ENCODE results near the gene CSPG4. TPM values are rescaled to one million over a fixed set of nuclear protein-coding genes. Genes with fewer than 3 reads are reported as not detected.

Gene CSPG4
- total RNA-seq, 1 donor from 2014 or later: 9.1 TPM

DNA sequence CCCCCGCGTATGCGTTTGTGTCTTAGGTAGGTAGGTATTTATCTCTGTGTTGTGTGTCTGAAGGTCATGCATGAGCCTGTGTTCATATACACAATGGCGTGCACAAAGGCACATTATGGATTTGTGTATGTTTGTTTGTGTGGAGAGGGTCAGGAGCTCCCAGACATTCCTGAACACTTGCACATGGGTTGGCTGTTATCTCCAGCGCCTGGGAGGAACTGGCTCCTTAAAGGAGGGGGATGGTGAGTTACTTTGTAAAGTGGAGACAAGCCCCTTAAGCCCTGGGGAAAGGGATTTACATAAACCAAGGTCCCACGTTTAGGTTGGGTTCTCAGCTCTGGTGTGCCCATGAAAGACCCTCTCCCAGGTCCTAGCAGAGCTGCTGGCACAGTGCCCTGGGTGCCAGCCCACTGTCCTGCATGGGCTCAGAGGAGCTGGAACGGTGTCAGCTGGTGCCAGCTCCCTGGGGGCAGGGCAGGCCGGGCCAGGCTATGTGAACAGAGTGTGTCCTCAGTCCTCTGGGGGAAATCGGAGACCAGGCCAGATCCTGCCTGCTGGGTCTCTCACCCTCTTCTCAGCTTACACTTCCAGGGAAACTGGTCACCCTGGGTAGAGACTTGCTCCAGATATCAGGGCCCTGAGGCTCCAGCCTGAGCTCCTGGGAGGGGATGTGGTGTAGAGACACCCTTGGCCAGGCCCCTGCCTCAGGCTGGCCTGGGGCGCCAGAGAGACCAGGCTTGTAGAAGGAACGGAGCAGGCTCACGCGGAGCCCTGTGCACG is 39.8 kb downstream of the CSPG4 start:
- DNase-seq: peak; percentile 53
- H3K4me3 ChIP-seq: peak overlapping the region; percentile 35
- intact Hi-C loops (cut with micrococcal nuclease): no loop called here

DNA sequence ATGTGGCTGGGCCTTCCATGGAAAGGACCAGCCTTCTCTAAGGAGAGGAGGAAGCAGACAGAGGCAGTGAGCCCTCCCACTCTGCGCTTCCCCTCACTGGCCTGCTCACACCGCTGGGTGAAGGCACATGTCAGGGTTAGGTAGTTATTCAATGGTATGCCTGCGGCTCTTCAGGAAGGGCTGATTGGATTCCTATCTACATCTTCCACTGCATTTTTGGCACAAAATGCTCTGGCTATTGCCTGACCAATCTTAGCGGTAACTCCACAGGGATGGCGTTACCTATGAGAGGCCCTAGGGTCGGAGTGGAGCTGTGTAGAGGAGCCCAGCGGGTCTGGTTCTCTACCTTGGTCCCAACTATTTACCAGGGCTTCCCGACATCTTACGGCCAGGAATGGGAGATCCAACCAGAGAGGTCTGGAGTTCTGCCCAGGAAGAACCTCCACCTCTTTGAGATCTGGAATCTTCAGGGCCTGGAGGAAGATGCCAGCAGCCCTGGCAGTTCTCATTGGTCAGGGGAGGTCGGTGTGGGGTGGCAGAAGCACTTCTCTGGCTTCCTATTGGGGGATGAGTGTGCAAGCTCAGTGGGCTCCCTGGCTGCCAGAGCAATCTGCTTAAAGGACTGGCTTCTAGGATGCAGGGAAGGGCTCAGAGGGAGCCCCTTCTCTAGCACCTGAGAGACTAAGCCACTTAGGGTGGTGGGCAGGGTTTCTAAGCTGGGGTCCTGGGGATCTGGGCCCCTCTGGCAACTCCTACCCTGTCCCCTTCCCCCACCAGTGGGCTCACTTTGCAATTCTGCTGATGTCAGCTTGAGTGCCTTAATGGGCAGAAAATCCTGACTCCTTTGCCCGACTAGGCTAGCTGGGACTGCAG is 40.7 kb downstream of the CSPG4 start:
- intact Hi-C loops (cut with micrococcal nuclease): no loop called here
- no peak for DNase-seq
- H3K9me3 ChIP-seq (replicated peaks): no peaks in the 10 kb centered on the region
- TF ChIP-seq, protein P1, sequence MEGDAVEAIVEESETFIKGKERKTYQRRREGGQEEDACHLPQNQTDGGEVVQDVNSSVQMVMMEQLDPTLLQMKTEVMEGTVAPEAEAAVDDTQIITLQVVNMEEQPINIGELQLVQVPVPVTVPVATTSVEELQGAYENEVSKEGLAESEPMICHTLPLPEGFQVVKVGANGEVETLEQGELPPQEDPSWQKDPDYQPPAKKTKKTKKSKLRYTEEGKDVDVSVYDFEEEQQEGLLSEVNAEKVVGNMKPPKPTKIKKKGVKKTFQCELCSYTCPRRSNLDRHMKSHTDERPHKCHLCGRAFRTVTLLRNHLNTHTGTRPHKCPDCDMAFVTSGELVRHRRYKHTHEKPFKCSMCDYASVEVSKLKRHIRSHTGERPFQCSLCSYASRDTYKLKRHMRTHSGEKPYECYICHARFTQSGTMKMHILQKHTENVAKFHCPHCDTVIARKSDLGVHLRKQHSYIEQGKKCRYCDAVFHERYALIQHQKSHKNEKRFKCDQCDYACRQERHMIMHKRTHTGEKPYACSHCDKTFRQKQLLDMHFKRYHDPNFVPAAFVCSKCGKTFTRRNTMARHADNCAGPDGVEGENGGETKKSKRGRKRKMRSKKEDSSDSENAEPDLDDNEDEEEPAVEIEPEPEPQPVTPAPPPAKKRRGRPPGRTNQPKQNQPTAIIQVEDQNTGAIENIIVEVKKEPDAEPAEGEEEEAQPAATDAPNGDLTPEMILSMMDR (IDR thresholded peaks at IDR 0.05; ENCODE audit: borderline replicate concordance): no peak
- H3K27me3 ChIP-seq (ENCODE audit: low read depth): no peaks in the 10 kb centered on the region
- H3K27ac ChIP-seq (replicated peaks): peak overlapping the region; percentile 81
- peaks cover 82% of the 10 kb centered on the region for H3K4me1 ChIP-seq
- peaks cover 5% of the 10 kb centered on the region for H3K36me3 ChIP-seq
- no peak overlapping the region for H3K4me3 ChIP-seq

More for the DNA sequence above, 39.8 kb downstream of the CSPG4 start:
- H3K9me3 ChIP-seq (replicated peaks): no peaks in the 10 kb centered on the region
- peak overlapping the region; percentile 81 for H3K27ac ChIP-seq (replicated peaks)
- H3K36me3 ChIP-seq: peaks cover 5% of the 10 kb centered on the region
- TF ChIP-seq, protein P1 (IDR thresholded peaks at IDR 0.05; ENCODE audit: borderline replicate concordance): no peak
- H3K27me3 ChIP-seq (ENCODE audit: low read depth): no peaks in the 10 kb centered on the region
- peaks cover 79% of the 10 kb centered on the region for H3K4me1 ChIP-seq

DNA sequence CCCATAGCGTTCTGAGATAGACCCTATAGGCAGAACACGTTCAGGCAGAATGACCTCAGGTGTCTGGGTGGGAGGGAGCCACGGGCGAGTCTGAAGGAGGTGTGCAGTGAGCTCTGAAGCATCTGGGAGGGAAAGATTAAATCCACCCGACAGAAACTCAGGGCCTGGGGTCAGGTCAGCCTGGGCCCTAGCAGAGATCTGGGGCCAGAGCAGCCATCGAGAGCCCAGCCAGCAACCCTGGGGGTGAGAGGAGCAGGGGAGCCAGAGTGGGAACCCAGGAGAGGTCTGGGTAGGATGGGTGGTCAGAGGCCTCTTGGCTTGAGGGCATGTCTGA is 42.8 kb downstream of the CSPG4 start:
- Histone ChIP-seq H3K4me3 (no peak overlapping the region), H3K9me3 (replicated peaks) (no peaks in the 10 kb centered on the region), H3K27ac (replicated peaks) (peak overlapping the region; percentile 81), H3K4me1 (peaks cover 72% of the 10 kb centered on the region), H3K36me3 (no peaks in the 10 kb centered on the region), H3K27me3 (ENCODE audit: low read depth) (no peaks in the 10 kb centered on the region)
- intact Hi-C loops (cut with micrococcal nuclease): no loop called here
- DNase-seq: no peak
- TF ChIP-seq, protein P1 (IDR thresholded peaks at IDR 0.05; ENCODE audit: borderline replicate concordance): no peak

DNA sequence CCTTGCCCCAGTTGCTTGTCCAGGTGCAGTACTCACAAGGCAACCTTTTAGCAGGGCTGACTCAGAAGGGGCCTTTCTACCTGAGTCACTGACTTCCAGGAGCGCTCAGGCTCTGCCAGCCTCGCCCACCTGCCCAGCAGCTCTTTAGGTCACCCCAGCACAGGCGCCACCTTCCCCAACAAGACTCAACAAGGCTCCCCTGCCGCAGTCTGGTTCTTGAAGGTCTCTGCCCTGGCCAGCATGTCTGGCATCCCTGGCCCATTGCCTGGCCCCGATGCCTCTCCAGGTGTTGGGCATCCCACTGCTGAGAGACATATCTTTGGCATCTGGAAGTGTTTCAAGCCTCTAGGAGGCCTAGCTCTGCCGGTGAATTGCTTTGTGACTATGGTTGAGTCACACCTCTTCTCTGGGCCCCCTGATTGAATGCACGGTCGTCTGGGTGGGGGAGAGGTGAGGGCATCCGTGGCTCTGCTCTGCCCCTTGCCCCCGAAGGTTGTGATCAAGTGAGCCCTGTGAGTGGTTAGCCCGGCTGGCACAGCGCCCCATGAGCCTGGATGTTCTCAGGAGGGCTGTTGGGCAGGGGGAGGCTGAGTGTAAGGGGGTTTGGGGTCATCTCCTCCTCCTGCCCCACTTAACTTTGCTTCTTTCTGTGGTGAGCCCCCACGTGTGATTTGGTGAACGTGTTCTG is 43.3 kb downstream of the CSPG4 start:
- no peak for DNase-seq
- peaks cover 67% of the 10 kb centered on the region for H3K4me1 ChIP-seq
- H3K4me3 ChIP-seq: no peak overlapping the region
- intact Hi-C loops (cut with micrococcal nuclease): no loop called here
- H3K9me3 ChIP-seq (replicated peaks): no peaks in the 10 kb centered on the region
- TF ChIP-seq, protein P1 (IDR thresholded peaks at IDR 0.05; ENCODE audit: borderline replicate concordance): no peak
- no peaks in the 10 kb centered on the region for H3K36me3 ChIP-seq
- H3K27ac ChIP-seq (replicated peaks): no peak overlapping the region
- no peaks in the 10 kb centered on the region for H3K27me3 ChIP-seq (ENCODE audit: low read depth)

DNA sequence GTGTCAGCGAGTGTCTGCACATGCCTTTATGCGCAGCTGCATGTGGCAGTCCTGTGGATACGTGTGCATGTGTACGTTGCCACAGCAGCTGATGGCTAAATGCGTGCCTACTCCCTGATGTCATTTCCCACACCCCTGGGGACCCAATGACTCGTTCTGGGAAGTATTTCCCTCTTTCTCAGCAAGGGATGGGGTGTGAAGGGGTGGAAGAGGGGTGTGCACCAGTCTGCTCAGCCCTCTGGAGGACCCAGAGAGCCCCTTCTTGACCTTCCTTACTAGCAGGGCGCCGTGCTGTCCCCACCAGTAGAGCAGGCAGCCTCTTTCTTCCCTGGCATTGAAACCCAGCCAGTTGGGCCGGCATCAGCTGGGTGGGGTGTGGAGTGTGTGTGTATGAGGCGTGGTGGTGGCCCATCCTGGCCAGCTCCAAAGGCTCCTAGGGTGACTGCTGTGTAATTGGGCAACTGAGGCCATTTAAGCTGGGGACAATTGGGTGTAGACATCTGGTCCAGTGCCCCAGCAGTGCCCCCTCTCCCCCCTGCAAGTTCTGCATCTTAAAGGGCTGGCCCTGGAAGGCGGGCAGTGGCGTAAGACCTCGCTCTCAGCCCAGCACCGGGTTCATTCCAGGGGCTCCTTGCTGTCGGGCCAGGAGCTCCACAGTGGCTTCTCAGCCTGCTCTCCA is 45.7 kb downstream of the CSPG4 start:
- peak; percentile 64 for DNase-seq
- intact Hi-C loops (cut with micrococcal nuclease): no loop called here
- Histone ChIP-seq H3K4me1 (peaks cover 44% of the 10 kb centered on the region), H3K4me3 (peak overlapping the region; percentile 6), H3K36me3 (no peaks in the 10 kb centered on the region), H3K9me3 (replicated peaks) (no peaks in the 10 kb centered on the region), H3K27me3 (ENCODE audit: low read depth) (no peaks in the 10 kb centered on the region), H3K27ac (replicated peaks) (peak overlapping the region; percentile 83)
- TF ChIP-seq, protein P1 (IDR thresholded peaks at IDR 0.05; ENCODE audit: borderline replicate concordance): no peak
